ENCODE results near the gene RAB43. TPM values are rescaled to one million over a fixed set of nuclear protein-coding genes. Genes with fewer than 3 reads are reported as not detected.

The RAB43 gene
- polyA plus RNA-seq, 1 donor from 2014 or later = 0.57 TPM

GRCh38 chr3:129047553-129047839 lies 74.1 kb downstream of the RAB43 start:
- TF ChIP-seq RAD21 (conservative IDR thresholded peaks at IDR 0.05) (no peak), TAF1 (IDR thresholded peaks at IDR 0.05; ENCODE audit: low read depth) (no peak), EZH2 (IDR thresholded peaks at IDR 0.05; ENCODE audit: borderline replicate concordance, insufficient read depth, low read length, poor library complexity, severe bottlenecking) (no peak), POLR2AphosphoS5 (IDR thresholded peaks at IDR 0.05) (no peak), EP300 (conservative IDR thresholded peaks at IDR 0.05; ENCODE audit: poor library complexity, severe bottlenecking) (no peak), REST (IDR thresholded peaks at IDR 0.05; ENCODE audit: borderline replicate concordance) (no peak), MXI1 (conservative IDR thresholded peaks at IDR 0.05; ENCODE audit: poor library complexity, severe bottlenecking) (no peak), CTCF (IDR thresholded peaks at IDR 0.05; ENCODE audit: poor library complexity, severe bottlenecking) (no peak), SMC3 (conservative IDR thresholded peaks at IDR 0.05; ENCODE audit: poor library complexity) (no peak)
- Histone ChIP-seq H3K9ac (ENCODE audit: low read length) (no peak overlapping the region), H3K27ac (ENCODE audit: low read length) (no peak overlapping the region), H3K4me3 (ENCODE audit: low read length) (no peak overlapping the region), H3K9me2 (ENCODE audit: insufficient read depth, low read length) (no peaks in the 10 kb centered on the region), H2AFZ (ENCODE audit: low read depth, low read length) (no peak overlapping the region), H3K79me2 (replicated peaks; ENCODE audit: insufficient read depth, low read length) (no peaks in the 10 kb centered on the region), H3K36me3 (ENCODE audit: insufficient read depth, low read length) (no peaks in the 10 kb centered on the region), H3K27me3 (ENCODE audit: insufficient read depth, low read depth, low read length) (no peaks in the 10 kb centered on the region), H3K4me2 (ENCODE audit: low read length) (no peak overlapping the region), H3K9me3 (ENCODE audit: low read length) (no peaks in the 10 kb centered on the region), H4K20me1 (ENCODE audit: insufficient read depth) (no peaks in the 10 kb centered on the region), H3F3A (ENCODE audit: insufficient read depth, low read length, poor library complexity, severe bottlenecking) (no peaks in the 10 kb centered on the region)

- no peak overlapping the region for H3K27ac ChIP-seq (ENCODE audit: low read length)
- H3K4me3 ChIP-seq (ENCODE audit: low read length) = no peak overlapping the region
- H3K9ac ChIP-seq (ENCODE audit: low read length) = no peak overlapping the region
- H3K9me3 ChIP-seq (ENCODE audit: low read length) = no peaks in the 10 kb centered on the region
- no peaks in the 10 kb centered on the region for H4K20me1 ChIP-seq (ENCODE audit: insufficient read depth)
- no peak overlapping the region for H3K4me2 ChIP-seq (ENCODE audit: low read length)
- TF ChIP-seq RAD21 (conservative IDR thresholded peaks at IDR 0.05) (no peak), EZH2 (IDR thresholded peaks at IDR 0.05; ENCODE audit: borderline replicate concordance, insufficient read depth, low read length, poor library complexity, severe bottlenecking) (no peak), POLR2AphosphoS5 (IDR thresholded peaks at IDR 0.05) (no peak), MXI1 (conservative IDR thresholded peaks at IDR 0.05; ENCODE audit: poor library complexity, severe bottlenecking) (no peak), CTCF (IDR thresholded peaks at IDR 0.05; ENCODE audit: poor library complexity, severe bottlenecking) (no peak)
- no peak overlapping the region for H2AFZ ChIP-seq (ENCODE audit: low read depth, low read length)
- H3K36me3 ChIP-seq (ENCODE audit: insufficient read depth, low read length) = no peaks in the 10 kb centered on the region
- no peaks in the 10 kb centered on the region for H3K79me2 ChIP-seq (replicated peaks; ENCODE audit: insufficient read depth, low read length)
- no peaks in the 10 kb centered on the region for H3K27me3 ChIP-seq (ENCODE audit: insufficient read depth, low read depth, low read length)
- no peaks in the 10 kb centered on the region for H3K9me2 ChIP-seq (ENCODE audit: insufficient read depth, low read length)
- H3F3A ChIP-seq (ENCODE audit: insufficient read depth, low read length, poor library complexity, severe bottlenecking) = no peaks in the 10 kb centered on the region
Measured at GRCh38 chr3:129046732-129047552, 74.7 kb downstream of the RAB43 start.
